GM18868 (cell line): ENCODE data around the gene RPL13.

Experiments
- ATAC-seq: cut with Tn5 transposase; IDR thresholded peaks from one replicate; pipeline ENCODE4 v1.9.1; 2021; ENCODE audit warnings: mild to moderate bottlenecking, moderate library complexity; ENCODE audit not compliant: unreplicated experiment

The RPL13 gene

DNA sequence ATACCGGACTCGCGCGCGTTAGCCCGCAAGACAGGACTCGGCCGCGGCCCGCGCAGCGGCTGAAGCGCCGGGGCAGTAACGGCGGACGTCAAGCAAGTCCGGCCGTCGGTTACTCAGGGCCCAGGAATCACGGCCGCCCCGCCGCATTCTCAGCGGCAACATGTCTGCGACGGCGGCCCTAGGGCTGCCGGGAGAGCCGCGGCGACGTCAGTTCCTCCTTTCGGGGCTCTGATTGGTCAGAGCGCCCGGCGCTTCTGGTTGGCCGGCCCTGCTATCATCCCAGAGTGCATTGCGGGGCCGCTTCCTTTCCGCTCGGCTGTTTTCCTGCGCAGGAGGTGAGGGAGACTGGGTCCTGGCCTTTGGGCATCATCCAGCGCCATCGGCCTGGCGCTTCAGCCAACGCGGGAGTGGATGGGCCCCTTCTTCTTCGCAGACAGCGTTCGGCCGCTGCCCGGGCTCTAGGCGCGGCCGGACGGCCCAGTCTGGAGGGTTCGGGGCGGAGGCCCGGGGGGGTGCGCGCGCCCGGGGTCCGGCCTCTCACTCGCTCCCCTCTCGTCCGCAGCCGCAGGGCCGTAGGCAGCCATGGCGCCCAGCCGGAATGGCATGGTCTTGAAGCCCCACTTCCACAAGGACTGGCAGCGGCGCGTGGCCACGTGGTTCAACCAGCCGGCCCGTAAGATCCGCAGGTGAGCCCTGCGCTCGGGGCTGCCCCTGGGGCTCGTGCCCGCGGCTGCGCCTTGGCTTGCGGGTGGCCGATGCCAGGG lies at the start of gene RPL13:
Gene RPL13 (plus strand): TSS at position 305 of the 764 bp plus-strand sequence. CDS start 278 bp downstream, at position 583.
- ATAC-seq, result peak; percentile 91

DNA sequence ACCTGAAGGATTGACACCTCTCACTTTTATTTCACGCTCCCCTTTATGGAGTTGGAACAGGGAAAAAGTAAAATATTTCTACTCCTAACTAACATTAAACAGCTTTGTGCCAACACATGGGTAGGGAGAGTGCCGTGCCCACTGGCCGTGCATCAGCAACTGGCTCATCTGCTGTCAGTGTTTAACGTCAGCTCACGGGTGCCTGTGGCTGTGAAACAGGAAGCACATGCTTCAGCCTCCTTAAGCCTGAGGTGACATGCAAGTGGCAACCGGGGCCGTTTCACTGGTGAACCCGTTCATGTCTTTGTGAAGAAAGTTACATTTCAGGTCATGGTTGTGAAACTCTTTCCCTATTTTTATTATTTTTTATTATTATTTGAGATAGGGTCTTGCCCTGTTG lies 49.1 kb upstream of the RPL13 start:
- ATAC-seq, result no peak

DNA sequence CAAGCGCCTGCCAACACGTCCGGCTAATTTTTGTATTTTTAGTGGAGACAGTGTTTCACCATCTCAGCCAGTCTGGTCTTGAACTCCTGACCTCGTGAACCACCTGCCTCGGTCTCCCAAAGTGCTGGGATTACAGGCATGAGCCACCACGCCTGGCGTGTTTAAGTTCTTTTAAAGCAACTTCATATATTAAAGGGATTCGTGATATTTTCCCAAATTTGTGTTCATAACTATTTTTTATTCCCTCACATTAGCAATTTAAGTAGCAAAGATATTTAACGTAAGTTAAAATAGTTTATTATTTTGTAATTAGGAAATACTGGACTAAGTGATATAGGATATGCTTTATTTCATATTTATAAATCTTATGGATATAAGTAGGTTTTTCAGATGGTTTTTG lies 48.0 kb upstream of the RPL13 start:
- ATAC-seq, result no peak

DNA sequence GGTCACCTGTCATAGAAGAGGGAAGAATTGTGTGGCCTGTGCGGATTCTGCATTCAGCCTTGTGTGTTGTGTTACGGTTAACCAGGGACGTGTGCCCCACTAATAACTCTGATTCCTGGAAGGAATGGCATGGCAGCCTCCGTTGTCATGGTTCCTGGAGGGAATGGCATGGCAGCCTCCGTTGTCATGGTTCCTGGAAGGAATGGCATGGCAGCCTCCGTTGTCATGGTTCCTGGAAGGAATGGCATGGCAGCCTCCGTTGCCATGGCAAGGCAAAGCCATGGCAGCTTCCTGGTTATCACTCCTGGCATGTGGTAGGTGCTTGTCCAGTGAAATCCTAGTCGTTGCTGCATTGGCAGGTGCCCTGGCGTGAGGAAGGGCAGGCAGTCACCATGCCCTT lies 43.4 kb upstream of the RPL13 start:
- no peak for ATAC-seq

DNA sequence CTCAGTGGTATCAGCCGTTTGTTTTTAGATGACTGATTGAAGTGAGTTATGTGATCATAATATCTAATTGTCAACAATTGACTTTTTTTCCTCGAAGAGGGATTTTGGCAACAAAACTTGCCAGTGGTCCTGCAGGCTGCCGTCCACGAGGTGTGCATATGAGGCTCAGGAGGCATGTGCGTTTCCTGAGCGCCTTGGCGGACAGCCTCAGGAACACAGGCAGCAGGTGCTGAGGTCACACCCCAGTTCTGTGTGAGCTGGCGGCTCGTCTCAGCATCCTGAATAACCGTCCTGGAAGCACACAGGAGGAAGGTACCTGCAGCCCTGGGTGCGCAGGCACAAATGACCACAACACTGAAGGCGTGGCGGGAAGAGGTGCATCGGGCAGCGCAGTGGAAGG lies 40.6 kb upstream of the RPL13 start:
- no peak for ATAC-seq

DNA sequence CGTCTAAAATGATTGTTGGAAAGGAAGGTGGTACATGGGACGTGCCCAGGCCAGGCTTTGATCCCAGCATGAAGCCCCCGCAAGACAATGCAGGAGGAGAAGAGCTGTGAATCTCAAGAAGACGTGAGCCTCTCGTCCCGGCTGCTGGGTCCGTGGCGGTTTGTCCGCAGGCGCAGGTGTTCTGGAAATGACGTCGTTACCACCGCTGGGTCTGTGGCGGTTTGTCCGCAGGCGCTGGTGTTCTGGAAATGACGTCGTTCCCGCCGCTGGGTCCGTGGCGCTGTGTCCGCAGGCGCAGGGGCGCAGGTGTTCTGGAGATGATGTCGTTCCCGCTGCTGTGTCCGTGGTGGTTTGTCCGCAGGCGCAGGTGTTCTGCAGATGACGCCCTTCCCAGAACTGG lies 38.2 kb upstream of the RPL13 start:
- no peak for ATAC-seq

DNA sequence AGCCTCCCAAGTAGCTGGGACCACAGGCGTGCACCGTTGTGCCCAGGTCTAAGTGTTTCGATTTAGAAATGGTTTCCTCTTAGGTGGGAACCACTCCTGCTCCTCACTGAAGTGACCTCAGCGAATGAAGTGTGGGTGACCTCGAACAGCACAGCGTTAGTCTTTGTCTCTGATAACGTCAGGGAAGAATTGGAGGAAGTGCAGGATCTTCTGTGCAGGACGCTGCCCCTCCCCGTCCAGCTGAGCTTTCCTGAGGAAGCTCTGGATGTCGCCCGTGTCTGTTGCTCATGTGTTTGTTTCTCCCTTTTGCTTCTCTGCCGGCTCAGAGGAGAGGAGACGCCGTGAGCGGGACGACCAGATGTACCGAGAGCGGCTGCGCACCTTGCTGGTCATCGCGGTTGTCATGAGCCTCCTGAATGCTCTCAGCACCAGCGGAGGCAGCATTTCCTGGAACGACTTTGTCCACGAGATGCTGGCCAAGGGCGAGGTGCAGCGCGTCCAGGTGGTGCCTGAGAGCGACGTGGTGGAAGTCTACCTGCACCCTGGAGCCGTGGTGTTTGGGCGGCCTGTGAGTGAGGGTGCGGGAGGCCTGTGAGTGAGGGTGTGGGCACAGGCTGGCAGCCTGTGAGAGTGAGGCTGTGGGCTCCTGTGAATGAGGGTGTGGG lies 36.7 kb upstream of the RPL13 start:
- ATAC-seq, result no peak

DNA sequence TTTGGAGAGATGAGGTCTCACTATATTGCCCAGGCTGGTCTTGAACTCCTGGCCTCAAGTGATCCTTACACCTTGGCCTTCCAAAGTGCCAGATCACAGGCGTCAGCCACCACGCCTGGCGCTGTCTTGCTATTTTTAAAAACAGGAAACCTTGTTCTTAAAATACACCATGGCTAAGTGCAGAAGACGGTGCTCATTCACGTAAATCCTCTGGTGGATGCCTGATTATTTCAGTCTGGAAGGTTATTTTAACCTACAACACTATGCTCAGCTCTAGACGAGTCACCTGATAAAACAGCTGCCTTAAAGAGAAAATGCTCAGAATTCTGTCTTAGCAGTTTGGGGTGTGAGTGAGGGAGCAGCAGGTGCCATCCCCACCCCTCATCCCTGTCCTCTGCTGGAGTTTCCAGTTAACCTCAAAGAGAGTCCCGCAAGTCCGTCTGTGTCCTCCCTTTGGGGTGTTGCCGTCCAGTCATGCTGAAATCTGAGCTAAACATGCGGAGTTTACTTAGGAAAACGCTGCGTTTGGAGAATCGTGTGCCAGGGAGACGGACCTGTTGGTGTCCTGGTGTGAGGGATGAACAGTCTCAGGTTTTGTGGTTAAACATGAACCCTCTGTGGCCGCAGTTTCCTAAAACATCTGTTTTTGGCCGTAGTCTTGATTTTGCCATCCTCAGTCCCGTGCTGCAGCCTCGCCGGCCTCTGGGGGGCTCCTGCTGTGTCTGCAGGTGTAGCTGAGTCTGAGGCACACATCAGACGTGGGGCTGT lies 35.2 kb upstream of the RPL13 start:
- ATAC-seq, result no peak

DNA sequence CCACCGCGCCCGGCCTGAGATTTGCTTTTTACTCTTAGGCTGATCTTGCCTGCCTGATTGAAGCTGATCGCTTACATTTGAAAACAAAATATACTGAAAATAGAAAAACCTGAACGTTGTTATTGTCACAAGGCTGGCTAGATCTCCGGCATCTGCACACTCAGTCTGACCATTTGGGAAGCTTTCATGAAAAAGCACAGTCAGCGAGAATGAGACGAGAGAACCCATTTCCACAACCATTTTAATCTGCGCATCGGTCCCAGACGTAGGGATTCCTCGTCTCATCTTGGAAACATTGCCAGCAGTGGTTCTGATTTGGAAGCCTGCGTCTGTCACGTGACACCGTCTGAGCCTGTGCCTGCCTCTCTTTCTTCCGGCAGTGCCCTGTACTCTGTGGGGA lies 31.4 kb upstream of the RPL13 start:
- no peak for ATAC-seq

DNA sequence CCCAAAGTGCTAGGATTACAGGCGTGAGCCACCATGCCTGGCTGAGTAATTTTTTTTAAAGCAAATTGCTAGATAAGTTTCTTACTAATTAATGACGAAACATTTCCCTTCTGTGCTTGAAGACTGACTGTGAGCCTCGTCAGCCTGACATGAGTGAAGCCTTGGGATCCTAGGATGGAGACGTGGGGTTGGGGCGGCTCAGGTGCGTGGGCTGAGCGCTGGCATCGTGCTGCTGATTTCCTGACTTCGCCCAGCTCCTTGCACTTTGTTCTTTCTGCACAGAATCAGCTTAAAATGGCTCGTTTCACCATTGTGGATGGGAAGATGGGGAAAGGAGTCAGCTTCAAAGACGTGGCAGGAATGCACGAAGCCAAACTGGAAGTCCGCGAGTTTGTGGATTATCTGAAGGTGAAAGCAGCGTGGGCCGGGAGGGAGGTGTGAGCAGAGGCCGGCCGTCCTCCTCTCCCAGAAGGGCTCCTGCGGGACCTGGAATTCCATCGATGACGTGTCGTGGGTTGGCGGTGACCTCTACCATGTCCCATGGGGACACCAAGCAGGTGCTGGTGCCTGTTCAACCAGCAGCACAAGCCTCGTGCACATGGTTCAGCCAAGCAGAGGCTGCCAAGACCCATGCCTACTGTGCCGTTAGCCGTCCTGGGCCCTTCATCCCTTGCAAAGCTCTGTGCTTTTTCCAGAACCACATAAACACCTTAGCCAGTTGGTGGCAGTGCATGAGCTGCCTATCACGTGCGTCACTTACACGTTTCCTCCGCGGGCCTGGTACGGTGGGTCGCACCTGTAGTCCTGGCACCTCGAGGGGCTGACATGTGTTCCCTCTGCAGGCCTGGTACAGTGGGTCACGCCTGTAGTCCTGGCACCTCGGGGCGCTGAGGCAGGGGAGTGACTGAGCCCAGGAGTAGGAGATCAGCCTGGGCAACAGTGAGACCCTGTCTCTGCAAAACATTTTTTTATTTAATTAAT lies 29.8 kb upstream of the RPL13 start:
- ATAC-seq, result no peak

DNA sequence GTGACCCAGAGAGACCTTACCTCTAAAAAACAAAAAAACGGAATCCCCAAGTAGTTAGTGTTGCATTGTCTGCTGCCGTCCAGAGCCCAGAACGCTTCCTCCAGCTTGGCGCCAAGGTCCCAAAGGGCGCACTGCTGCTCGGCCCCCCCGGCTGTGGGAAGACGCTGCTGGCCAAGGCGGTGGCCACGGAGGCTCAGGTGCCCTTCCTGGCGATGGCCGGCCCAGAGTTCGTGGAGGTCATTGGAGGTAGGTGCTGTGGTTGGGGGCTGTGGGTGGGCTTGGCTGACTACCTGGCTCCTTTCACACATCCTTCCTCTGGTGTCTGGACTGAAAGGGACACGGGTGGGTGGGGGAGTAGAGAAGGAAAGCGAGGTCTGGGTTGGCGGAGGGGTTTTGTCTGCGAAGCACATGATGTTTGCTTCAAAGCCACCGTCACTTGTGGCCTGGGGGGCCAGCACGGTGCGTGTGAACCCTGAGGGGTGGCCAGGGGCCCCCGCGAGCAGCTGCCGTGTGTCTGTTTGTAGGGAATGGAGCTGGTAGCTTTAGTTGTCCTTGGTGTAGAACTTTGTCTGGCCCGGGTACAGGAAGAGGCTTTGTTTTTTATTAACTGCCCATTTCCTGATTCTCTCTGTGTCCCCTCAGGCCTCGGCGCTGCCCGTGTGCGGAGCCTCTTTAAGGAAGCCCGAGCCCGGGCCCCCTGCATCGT lies 28.5 kb upstream of the RPL13 start:
- no peak for ATAC-seq

DNA sequence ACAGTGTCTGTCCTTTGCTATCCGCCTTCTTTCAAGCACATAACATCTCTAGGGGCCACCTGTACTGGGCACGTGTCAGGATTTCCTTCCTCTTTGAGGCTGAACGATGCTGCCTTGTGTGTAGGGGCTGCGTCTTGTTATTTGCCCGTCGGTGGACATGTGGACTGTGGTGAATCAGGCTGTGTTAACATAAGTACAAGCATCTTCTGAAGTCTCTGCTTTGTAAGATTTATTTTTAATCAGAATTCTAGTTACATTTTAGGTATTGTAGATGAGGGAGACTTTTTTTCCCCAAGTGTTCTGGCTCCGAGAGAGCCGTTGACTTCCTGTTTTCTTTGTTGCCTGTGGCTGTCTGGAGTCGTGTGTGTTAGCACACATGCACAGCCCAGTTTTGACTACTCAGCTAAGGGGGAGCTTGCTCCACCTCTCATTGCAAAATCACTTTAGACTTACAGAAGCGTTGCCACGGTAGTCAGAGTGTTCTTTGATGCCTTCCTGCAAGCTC lies 26.2 kb upstream of the RPL13 start:
- ATAC-seq, result no peak

DNA sequence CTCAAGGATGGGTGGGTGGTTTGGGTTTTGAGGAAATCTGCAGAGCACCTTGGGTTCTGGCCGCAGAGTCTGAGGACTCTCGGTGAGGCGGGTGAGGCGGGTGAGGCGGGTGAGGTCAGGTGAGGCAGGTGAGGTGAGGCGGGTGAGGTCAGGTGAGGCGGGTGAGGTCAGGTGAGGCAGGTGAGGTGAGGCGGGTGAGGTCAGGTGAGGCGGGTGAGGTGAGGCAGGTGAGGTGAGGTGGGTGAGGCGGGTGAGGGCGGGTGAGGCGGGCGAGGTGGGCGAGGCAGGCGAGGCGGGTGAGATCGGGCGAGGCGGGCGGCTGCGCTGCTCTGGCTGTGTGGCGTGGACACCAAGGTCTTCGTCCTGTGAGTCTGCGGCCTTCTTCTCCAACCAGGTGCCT lies 24.1 kb upstream of the RPL13 start:
- ATAC-seq, result no peak

DNA sequence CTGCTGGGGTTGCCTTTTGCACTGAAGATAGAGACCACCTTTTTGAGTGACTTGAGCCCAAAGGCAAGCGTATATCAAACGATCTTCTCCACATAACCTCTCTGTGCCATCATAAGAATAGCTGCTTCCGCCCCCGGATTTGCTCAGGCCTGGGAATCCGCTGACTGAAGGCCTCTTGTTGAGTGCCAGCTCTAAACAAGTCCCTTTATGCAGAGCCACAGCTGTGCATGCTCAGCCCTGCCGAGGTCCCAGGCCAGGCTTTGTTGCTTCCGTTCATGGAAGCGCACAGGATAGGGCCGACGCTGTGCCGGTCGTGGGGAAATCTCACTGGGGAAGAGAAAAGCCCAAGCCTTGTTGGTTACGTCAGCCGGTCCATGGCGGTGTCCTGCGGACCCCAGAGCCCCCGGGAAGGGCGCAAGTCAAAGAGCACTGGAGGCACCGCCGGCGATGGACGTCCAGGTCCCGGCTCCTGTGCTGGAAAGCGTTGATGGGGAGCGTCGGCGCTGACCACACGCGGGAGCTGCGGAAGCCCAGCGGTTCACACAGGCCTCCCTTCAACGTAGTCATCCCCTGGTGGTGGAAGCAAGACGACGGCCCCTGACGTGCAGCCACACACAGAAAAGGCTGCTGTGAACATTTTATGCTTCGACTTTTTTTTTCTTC lies 23.5 kb upstream of the RPL13 start:
- ATAC-seq, result no peak

DNA sequence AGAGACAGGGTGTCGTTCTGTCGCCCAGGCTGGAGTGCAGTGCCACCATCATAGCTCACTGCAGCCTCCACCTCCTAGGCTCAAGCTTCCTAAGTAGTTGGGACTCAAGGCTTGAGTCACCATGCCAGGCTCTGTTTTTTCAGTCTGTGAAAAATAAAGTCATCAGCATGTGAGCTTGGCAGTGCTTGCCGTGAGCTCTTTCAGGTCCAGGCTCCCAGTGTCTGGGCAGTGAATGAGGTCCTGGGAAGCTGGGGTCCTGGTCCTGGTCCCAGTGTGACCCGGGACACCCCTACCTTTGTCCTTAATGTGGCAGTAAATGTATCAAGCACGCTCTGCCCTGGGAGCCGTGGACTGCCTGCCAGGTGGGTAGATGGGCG lies 22.9 kb upstream of the RPL13 start:
- ATAC-seq, result no peak

DNA sequence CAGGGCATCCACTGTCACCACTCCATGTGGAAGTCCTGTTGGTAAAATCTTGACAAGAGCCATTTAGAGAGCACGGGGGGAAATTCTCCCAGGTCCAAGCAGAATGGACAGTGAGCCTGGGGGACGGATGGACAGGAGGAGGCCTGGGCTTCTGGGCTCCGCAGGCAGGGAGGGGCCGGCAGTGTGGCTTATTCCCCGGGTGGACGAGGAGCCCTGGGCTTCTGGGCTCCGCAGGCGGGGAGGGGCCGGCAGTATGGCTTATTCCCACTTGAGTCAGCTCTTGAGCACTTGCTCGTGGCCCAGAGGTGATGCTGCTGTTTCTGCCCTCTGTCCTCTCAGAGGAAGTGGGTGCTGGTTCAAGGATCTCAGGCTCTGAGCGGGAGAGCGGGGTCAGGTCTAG lies 22.2 kb upstream of the RPL13 start:
- ATAC-seq, result no peak

DNA sequence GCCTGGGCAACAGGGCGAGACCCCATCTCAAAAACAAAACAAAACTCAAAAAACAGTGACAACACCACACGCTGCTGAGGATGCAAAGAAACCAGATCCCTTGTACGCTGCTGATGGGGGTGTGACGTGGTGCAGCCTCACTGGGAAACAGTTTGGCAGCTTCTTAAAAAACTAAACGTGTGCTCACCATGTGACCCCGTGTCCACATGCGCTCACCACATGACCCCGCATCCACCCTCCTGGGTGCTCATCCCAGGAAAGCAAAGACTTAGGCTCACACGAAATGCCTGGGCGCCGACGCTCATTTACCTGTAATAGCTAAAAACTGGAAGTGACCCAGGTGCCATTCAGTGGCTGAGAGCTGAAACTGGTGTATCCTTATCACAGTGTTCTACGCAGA lies 19.9 kb upstream of the RPL13 start:
- ATAC-seq, result no peak

DNA sequence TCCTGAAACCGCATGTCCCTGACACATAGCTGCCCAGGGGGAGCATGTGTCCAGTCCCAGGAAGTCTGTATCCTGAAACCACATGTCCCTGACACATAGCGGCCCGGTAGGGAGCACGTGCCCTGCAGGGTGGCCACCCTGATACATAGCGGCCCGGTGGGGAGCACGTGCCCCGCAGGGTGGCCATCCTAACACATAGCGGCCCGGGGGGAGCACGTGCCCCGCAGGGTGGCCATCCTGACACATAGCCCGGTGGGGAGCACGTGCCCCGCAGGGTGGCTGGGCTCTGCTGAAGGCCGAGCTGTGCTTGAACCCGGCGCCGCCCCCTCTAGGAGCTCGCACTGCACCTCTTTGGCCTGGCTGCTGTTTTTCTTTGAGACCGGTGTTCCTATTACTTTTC lies 18.7 kb upstream of the RPL13 start:
- no peak for ATAC-seq

DNA sequence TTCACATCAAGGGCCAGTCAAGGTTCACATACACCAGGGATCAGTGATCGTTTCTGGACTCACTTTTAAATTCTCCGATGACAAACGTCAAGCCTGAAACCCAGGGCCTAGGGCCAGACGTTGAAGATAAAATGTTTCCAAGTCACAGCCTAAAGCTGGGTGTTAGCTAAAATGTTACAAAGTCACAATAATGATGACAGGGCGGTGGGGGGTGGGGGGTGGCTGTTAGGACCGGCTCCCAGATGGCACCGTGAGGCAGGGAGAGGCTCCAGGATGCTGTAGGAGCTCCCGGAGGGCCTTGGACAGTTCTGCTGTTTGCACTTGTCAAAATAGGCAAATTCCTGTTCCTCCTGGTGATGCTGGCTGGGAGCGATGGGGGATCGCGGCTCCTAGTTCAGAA lies 16.4 kb upstream of the RPL13 start:
- no peak for ATAC-seq

DNA sequence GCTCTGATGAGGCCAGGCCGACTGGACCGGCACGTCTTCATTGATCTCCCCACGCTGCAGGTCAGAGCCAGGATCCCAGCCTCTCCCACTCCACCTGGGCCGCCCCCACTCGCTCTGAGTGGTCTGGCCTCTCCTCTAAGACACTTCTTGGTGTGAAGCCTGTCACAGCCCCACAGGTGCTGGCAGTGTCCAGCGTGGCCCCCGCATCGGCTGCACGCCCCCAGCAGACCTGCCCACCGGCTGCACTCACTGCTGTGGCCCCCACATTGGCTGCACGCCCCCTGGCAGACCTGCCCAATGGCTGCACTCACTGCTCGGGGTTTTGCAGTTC lies 15.8 kb upstream of the RPL13 start:
- no peak for ATAC-seq
